HCT116 (cell line): ENCODE data around the gene DNAJC8. TPM values are rescaled to one million over a fixed set of nuclear protein-coding genes. Genes with fewer than 3 reads are reported as not detected.

Experiments used
- ATAC-seq: fragments of 200-7000 bp; cut with Tn5 transposase; 2 replicates; pipeline ENCODE4 v1.9.1; 2020; ENCODE audit warnings: mild to moderate bottlenecking, moderate library complexity
- BruUV-seq: library from RNA; stranded (reverse); fragments of 400-500 nt; replicated peaks from 2 replicates; lab custom pipeline; 2021; lab: Mats Ljungman, UMichigan
- CTCF ChIA-PET: fragments of 300-600 bp; sonication (Branson Sonifier 250); formaldehyde crosslinking; loops from one replicate; lab custom pipeline; 2021; ENCODE audit warnings: antibody characterized with exemption; lab: Charles Lee
- POLR2A ChIA-PET: fragments of 300-600, 350-600 bp; sonication (Branson Sonifier 250); formaldehyde crosslinking; loops from one replicate; lab custom pipeline; 2021; ENCODE audit warnings: antibody characterized with exemption; lab: Charles Lee
- RAD21 ChIA-PET, 2 experiments: fragments of 300-600 bp; sonication (Branson Sonifier 250); formaldehyde crosslinking; loops; one replicate each; lab custom pipeline; 2023; ENCODE audit warnings: low total read pairs in 2 of 2; ENCODE audit not compliant: uncharacterized antibody in 2 of 2, unreplicated experiment in 2 of 2, low non-redundant PET in 1 of 2; lab: Charles Lee
- DNase-seq: peaks from one replicate; pipeline ENCODE4 v3.0.0-alpha.2; 2010; ENCODE audit warnings: low read depth, low spot score
- H2AFZ ChIP-seq: fragments of 200-600 bp; shearing (Covaris generic), sonication (generic); 2 replicates; pipeline ENCODE4 v1.6.1; 2017; ENCODE audit warnings: low read depth, mixed run types, mixed read lengths, antibody characterized with exemption, low read length; ENCODE audit not compliant: poor library complexity, severe bottlenecking
- H3K27ac ChIP-seq: 2 replicates; pipeline ENCODE4 v1.5.1; 2012; ENCODE audit warnings: low read depth, low read length
- H3K27me3 ChIP-seq: fragments of 200-600 bp; sonication (generic); 2 replicates; pipeline ENCODE4 v1.6.1; 2016; ENCODE audit warnings: mixed run types, low read length, mixed read lengths; ENCODE audit not compliant: insufficient read depth
- H3K36me3 ChIP-seq, 2 experiments: fragments of 200-500 bp in 1 of 2; fragments of 200-600 bp in 1 of 2; sonication (Bioruptor generic) in 1 of 2; sonication (generic) in 1 of 2; 2 replicates each; pipeline versions ENCODE4 v1.5.1 to v1.6.1; 2014 to 2016; ENCODE audit warnings: low read length in 2 of 2, inconsistent platforms in 1 of 2, mixed read lengths in 1 of 2, mixed run types in 1 of 2; ENCODE audit not compliant: insufficient read depth in 2 of 2, control insufficient read depth in 1 of 2
- H3K4me1 ChIP-seq, 2 experiments: fragments of 200-600 bp in 1 of 2; sonication (generic) in 1 of 2; 2 replicates each; pipeline versions ENCODE4 v1.5.1 to v1.6.1; 2012 to 2017; ENCODE audit warnings: low read length in 2 of 2, inconsistent platforms in 1 of 2, mild to moderate bottlenecking in 1 of 2, mixed read lengths in 1 of 2, mixed run types in 1 of 2, moderate library complexity in 1 of 2; ENCODE audit not compliant: insufficient read depth in 2 of 2, control insufficient read depth in 1 of 2
- H3K4me2 ChIP-seq: fragments of 200-600 bp; sonication (generic); 2 replicates; pipeline ENCODE4 v1.6.1; 2017; ENCODE audit warnings: mixed run types, low read length, mixed read lengths
- H3K4me3 ChIP-seq, 2 experiments: fragments of 200-600 bp in 1 of 2; sonication (generic) in 1 of 2; replicated peaks in 1 of 2; 2 replicates each; pipeline ENCODE4 v1.5.1; 2011 to 2016; ENCODE audit warnings: low read length in 2 of 2, control low read depth in 1 of 2, low read depth in 1 of 2, mild to moderate bottlenecking in 1 of 2, mixed read lengths in 1 of 2, mixed run types in 1 of 2
- H3K79me2 ChIP-seq: fragments of 200-600 bp; sonication (generic); 2 replicates; pipeline ENCODE4 v1.6.1; 2017; ENCODE audit warnings: mild to moderate bottlenecking, mixed run types, low read length, moderate library complexity, mixed read lengths; ENCODE audit not compliant: insufficient read depth
- H3K9ac ChIP-seq: fragments of 200-600 bp; sonication (generic); 2 replicates; pipeline ENCODE4 v1.6.1; 2016; ENCODE audit warnings: low read length, mixed read lengths
- H3K9me2 ChIP-seq: fragments of 200-600 bp; sonication (generic), shearing (Covaris generic); 2 replicates; pipeline ENCODE4 v1.6.1; 2017; ENCODE audit warnings: mixed run types, mild to moderate bottlenecking, moderate library complexity; ENCODE audit not compliant: insufficient read depth
- H3K9me3 ChIP-seq, 2 experiments: fragments of 200-500 bp in 1 of 2; fragments of 200-600 bp in 1 of 2; sonication (Bioruptor generic) in 1 of 2; sonication (generic) in 1 of 2; 2 replicates each; pipeline ENCODE4 v1.6.1; 2014 to 2017; ENCODE audit warnings: low read length in 2 of 2, mixed read lengths in 2 of 2, inconsistent platforms in 1 of 2, low read depth in 1 of 2, mild to moderate bottlenecking in 1 of 2, mixed run types in 1 of 2, moderate library complexity in 1 of 2; ENCODE audit not compliant: control insufficient read depth in 1 of 2, insufficient read depth in 1 of 2
- H4K20me1 ChIP-seq: fragments of 200-600 bp; sonication (generic), shearing (Covaris generic); 2 replicates; pipeline ENCODE4 v1.6.1; 2017; ENCODE audit warnings: mixed run types, mild to moderate bottlenecking, moderate library complexity; ENCODE audit not compliant: insufficient read depth
- ATF3 ChIP-seq: IDR thresholded peaks from 2 replicates; pipeline ENCODE4 v1.6.1; 2012
- CTCF ChIP-seq, 3 experiments: fragments of 200-600 bp in 1 of 3; sonication (generic) in 1 of 3; IDR thresholded peaks in 2 of 3; conservative IDR thresholded peaks in 1 of 3; 2 replicates each; pipeline ENCODE4 v1.5.1; 2012 to 2017; ENCODE audit warnings: low read depth in 2 of 3, low read length in 2 of 3, antibody characterized with exemption in 1 of 3, borderline replicate concordance in 1 of 3, control low read depth in 1 of 3, mild to moderate bottlenecking in 1 of 3, mixed read lengths in 1 of 3, mixed run types in 1 of 3, moderate library complexity in 1 of 3; ENCODE audit not compliant: insufficient read depth in 1 of 3
- ELF1 ChIP-seq: IDR thresholded peaks from 2 replicates; pipeline ENCODE4 v1.6.1; 2012; ENCODE audit warnings: low read depth, borderline replicate concordance
- FOSL1 ChIP-seq: IDR thresholded peaks from 2 replicates; pipeline ENCODE4 v1.6.1; 2012; ENCODE audit warnings: low read depth
- JUND ChIP-seq: IDR thresholded peaks from 2 replicates; pipeline ENCODE4 v1.6.1; 2012
- MAX ChIP-seq: IDR thresholded peaks from 2 replicates; pipeline ENCODE4 v1.6.1; 2012
- POLR2A ChIP-seq: IDR thresholded peaks from 2 replicates; pipeline ENCODE4 v1.7.0; 2011; ENCODE audit warnings: borderline replicate concordance; ENCODE audit not compliant: insufficient read depth, insufficient read length; ENCODE audit errors: extremely low read depth
- RAD21 ChIP-seq: IDR thresholded peaks from 2 replicates; pipeline ENCODE4 v1.6.1; 2012; ENCODE audit warnings: low read depth, mild to moderate bottlenecking
- SIN3A ChIP-seq: IDR thresholded peaks from 2 replicates; pipeline ENCODE4 v1.6.1; 2012; ENCODE audit warnings: low read depth
- SP1 ChIP-seq: IDR thresholded peaks from 2 replicates; pipeline ENCODE4 v1.6.1; 2012; ENCODE audit warnings: low read depth
- ZBTB33 ChIP-seq: IDR thresholded peaks from 2 replicates; pipeline ENCODE4 v1.6.1; 2011; ENCODE audit warnings: mild to moderate bottlenecking, low read length, moderate library complexity; ENCODE audit not compliant: insufficient replicate concordance; ENCODE audit errors: extremely low read depth
- ZFX ChIP-seq: fragments of 450-650 bp; IDR thresholded peaks from 2 replicates; pipeline ENCODE4 v1.6.1; 2017
- intact Hi-C: fragments of 100-400 bp; cut with micrococcal nuclease; formaldehyde crosslinking; loops from 2 replicates; pipeline ENCODE4 v1.10.0; 2022
- total RNA-seq: library from RNA; stranded (reverse); gene quantifications from one replicate; pipeline ENCODE4 v1.2.1, GENCODE V29; 2021; ENCODE audit not compliant: unreplicated experiment

The DNAJC8 gene
- total RNA-seq, 1 experiment from 2014 or later, result 102 TPM

- no peaks in the 10 kb centered on the region for H3K4me1 ChIP-seq
- ChIA-PET RAD21 (no interaction called here), CTCF (no interaction called here), POLR2A (interaction anchor here (1.6 kb wide), 2 partner anchors 10 to 19 kb away, joined by 6 to 7 read pairs; no protein-coding TSS in a partner anchor)
- TF ChIP-seq MAX, result no peak
- no peak for TF ChIP-seq SIN3A
- no peak for TF ChIP-seq SP1
- TF ChIP-seq JUND, result no peak
- TF ChIP-seq POLR2A, result no peak
- TF ChIP-seq RAD21, result no peak
- no peak for TF ChIP-seq ELF1
- TF ChIP-seq FOSL1, result no peak
- no peak for TF ChIP-seq ZBTB33
- TF ChIP-seq ATF3, result no peak
- TF ChIP-seq CTCF (IDR thresholded peaks at IDR 0.05 in 2 of 3, conservative IDR thresholded peaks at IDR 0.05 in 1 of 3; ENCODE audit: borderline replicate concordance in 1 of 3, insufficient read depth in 1 of 3, low read depth in 2 of 3, low read length in 2 of 3), result no peak
- no peak for TF ChIP-seq ZFX
- no peak for DNase-seq
- ATAC-seq, result no peak
- no peak overlapping the region for H2AFZ ChIP-seq
- no peak overlapping the region for H3K4me2 ChIP-seq
- no peak overlapping the region for H3K27ac ChIP-seq
- BruUV-seq, result no TSS peak
- H3K9me2 ChIP-seq, result no peaks in the 10 kb centered on the region
- H3K4me3 ChIP-seq, result no peak overlapping the region
- intact Hi-C loops, result no loop called here
- no peaks in the 10 kb centered on the region for H4K20me1 ChIP-seq
- H3K9me3 ChIP-seq, result no peaks in the 10 kb centered on the region
- no peak overlapping the region for H3K9ac ChIP-seq
- peaks cover 56% of the 10 kb centered on the region for H3K79me2 ChIP-seq
- peaks cover 0 to 5% of the 10 kb centered on the region in 2 experiments; a peak in 1 of 4 replicates for H3K36me3 ChIP-seq
- H3K27me3 ChIP-seq, result no peaks in the 10 kb centered on the region
Measured at GRCh38 chr1:28267633-28268032, 34.8 kb upstream of the DNAJC8 start.
